Osteocyte (in vitro differentiated cells): ENCODE data around the gene KCNT1. TPM values are rescaled to one million over a fixed set of nuclear protein-coding genes. Genes with fewer than 3 reads are reported as not detected.

Experiments used
- DNase-seq: peaks from one replicate; pipeline ENCODE4 v3.0.0; 2021; ENCODE audit warnings: mixed read lengths; ENCODE audit not compliant: unreplicated experiment; ENCODE audit errors: extremely low spot score
- H3K27ac Mint-ChIP-seq: one replicate; pipeline ENCODE4 v1.8.0; 2021; ENCODE audit warnings: mild to moderate bottlenecking, mixed read lengths; ENCODE audit not compliant: unreplicated experiment
- H3K27me3 Mint-ChIP-seq: one replicate; pipeline ENCODE4 v1.8.0; 2021; ENCODE audit warnings: mixed read lengths; ENCODE audit not compliant: unreplicated experiment
- H3K36me3 Mint-ChIP-seq: one replicate; pipeline ENCODE4 v1.8.0; 2021; ENCODE audit warnings: mixed read lengths; ENCODE audit not compliant: unreplicated experiment
- H3K4me1 Mint-ChIP-seq: one replicate; pipeline ENCODE4 v1.8.0; 2021; ENCODE audit warnings: mixed read lengths; ENCODE audit not compliant: unreplicated experiment
- H3K4me3 Mint-ChIP-seq: one replicate; pipeline ENCODE4 v1.8.0; 2021; ENCODE audit warnings: mild to moderate bottlenecking, moderate library complexity, mixed read lengths; ENCODE audit not compliant: unreplicated experiment
- H3K9me3 Mint-ChIP-seq: one replicate; pipeline ENCODE4 v1.8.0; 2021; ENCODE audit warnings: mixed read lengths; ENCODE audit not compliant: unreplicated experiment
- CTCF ChIP-seq: fragments of 200-600 bp; sonication (generic); IDR thresholded peaks from 2 replicates; pipeline ENCODE4 v1.5.0; 2021; ENCODE audit warnings: antibody characterized with exemption, mild to moderate bottlenecking, moderate library complexity
- total RNA-seq: library from RNA; stranded (reverse); gene quantifications from 2 replicates; pipeline ENCODE4 v1.2.1, GENCODE V29; 2021

The KCNT1 gene
- total RNA-seq, 1 donor from 2014 or later, result not detected

DNA sequence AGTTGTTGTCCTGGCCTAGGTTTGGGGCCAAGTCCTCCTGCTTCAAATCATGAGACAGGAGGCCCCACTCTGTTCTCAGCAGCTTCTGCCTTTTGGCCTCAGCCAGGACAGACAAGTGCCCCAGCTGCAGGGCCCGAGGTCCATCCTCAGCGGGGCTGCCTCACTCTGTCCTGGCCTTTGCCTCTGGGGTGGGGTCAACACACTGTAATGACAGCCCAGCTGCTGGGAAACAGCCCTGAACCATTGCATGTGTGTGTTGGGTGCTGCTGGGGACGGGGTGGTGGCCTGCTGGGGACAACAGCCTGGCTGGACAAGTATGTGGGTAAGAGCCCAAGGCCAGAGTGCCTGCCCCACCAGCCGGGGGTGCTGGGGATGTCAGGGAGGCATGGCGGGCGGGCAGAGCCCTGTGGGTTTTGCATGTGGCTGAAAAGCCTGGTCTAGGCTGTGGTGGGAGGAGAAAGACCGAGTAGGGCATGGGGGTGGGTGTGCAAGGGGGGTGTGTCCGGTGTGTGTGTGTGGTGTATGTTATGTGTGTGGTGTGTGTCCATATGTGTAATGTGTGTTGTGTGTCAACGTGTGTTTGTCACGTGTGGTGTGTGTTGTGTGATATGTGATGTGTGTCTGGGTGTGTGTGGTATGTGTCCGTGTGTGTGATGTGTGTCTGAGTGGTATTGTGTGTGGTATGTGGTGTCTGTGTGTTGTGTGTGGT, 71.7 kb downstream of the KCNT1 start:
- Mint-ChIP-seq H3K9me3 (no peaks in the 10 kb centered on the region), H3K27ac (no peak overlapping the region), H3K27me3 (no peaks in the 10 kb centered on the region), H3K4me3 (no peak overlapping the region), H3K36me3 (no peaks in the 10 kb centered on the region), H3K4me1 (no peaks in the 10 kb centered on the region)
- no peak for TF ChIP-seq CTCF
- no peak for DNase-seq

DNA sequence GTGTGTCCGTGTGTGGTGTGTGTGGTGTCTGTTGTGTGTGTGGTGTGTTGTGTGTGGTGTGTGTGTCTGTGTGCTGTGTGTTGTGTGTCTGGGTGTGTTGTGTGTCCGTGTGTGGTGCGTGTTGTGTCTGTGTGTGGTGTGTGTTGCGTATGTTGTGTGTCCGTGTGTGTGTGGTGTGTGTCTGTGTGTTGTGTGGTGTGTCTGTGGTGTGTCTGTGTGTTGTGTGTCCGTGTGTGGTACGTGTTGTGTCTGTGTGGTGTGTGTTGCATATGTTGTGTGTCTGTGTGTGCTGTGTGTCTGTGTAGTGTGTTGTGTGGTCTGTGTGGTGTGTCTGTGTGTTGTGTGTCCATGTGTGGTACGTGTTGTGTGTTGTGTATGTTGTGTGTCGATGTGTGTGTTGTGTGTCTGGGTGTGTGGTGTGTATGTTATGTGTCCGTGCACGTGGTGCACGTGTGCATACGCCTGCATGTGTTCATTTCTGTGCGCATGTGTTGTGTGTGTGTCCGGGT, 72.3 kb downstream of the KCNT1 start:
- Mint-ChIP-seq H3K4me1 (no peaks in the 10 kb centered on the region), H3K36me3 (no peaks in the 10 kb centered on the region), H3K27me3 (no peaks in the 10 kb centered on the region), H3K9me3 (no peaks in the 10 kb centered on the region), H3K4me3 (no peak overlapping the region), H3K27ac (no peak overlapping the region)
- no peak for TF ChIP-seq CTCF
- DNase-seq, result no peak

DNA sequence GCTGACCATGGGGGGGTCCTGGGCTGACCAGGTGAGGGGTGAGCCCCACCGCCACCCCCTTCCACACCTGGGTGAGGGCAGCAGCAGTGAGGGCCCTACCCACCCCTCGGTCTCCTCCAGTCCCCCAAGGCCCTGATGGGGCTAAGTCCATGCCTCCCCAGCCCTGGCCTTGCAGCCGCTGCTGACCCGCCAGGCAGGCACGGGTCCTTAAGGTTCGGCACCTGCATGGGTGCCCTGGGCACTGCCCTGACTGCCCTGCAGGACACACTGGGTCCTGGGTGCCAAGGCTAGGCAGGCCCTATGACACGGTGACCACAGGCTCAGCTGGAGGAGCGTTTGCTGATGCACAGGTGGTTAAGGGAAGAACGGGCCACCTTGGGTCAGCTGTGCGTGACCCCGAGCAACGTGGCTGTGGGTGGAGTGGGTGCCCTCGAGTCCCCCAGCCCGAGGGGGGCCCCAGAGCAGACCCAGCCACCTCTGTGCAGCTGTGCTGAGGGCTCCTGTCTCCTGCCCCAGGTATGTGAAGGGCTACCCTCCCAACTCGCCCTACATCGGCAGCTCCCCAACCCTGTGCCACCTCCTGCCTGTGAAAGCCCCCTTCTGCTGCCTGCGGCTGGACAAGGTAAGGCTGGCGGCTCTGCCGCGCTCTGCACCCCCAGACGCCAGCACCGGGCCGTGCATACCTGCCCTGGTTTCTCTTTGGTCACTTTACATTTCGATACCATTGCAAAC, 73.0 kb downstream of the KCNT1 start:
- H3K9me3 Mint-ChIP-seq, result no peaks in the 10 kb centered on the region

DNA sequence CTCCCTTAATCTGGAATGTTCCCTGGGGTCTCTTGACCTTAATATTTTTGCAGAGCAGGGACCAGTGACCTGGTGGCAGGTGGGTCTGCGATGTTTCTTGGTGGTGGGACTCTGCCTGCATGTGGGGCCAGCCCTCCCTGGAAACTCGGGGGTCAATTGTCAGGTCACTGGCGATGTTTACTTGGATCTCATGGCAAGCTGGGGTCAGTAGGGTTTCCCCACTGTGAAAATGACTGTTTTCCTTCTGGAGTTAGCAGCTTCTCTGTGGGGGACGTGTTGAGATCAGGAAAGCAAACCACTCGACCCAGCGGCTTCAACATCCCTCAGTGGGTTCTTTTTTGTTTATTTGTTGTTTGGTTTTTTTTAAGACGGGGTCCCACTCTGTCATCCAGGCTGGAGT, 73.9 kb downstream of the KCNT1 start:
- H3K4me1 Mint-ChIP-seq, result no peaks in the 10 kb centered on the region
- no peak for TF ChIP-seq CTCF

More for the DNA sequence above, 73.0 kb downstream of the KCNT1 start:
- DNase-seq, result no peak
- no peaks in the 10 kb centered on the region for H3K36me3 Mint-ChIP-seq
- no peak overlapping the region for H3K4me3 Mint-ChIP-seq
- H3K27ac Mint-ChIP-seq, result no peak overlapping the region
- no peak for TF ChIP-seq CTCF
- H3K4me1 Mint-ChIP-seq, result no peaks in the 10 kb centered on the region
- H3K27me3 Mint-ChIP-seq, result no peaks in the 10 kb centered on the region

DNA sequence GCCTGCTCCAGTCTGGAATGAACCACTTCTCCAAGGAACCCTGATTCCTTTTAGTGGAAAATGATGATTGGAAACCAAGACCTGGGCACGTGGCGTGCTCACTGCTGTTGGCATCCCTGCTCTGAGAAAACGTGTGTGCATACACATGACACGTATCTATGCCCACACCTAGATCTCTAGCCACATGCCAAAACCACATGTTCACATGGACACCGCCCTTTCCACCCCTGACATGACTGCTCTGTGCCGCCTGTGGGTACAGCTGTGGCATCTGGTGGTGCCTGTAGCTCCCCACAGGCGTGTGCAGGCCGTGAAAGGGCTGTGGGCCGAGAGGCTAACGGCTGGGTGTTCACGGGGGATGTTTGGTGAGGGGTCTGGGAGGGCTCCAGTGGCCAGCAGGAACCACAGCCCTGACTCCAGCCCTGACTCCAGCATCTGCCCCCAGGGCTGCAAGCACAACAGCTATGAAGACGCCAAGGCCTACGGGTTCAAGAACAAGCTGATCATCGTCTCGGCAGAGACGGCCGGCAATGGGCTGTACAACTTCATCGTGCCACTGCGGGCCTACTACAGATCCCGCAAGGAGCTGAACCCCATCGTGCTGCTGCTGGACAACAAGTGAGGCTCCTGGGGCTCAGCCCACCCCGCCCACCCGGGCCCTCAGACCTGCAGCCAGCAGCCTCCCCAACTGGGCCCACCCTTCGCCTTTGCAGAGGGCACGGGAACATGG, 75.1 kb downstream of the KCNT1 start:
- no peak overlapping the region for H3K4me3 Mint-ChIP-seq
- no peak for DNase-seq
- no peaks in the 10 kb centered on the region for H3K36me3 Mint-ChIP-seq
- H3K9me3 Mint-ChIP-seq, result no peaks in the 10 kb centered on the region
- no peaks in the 10 kb centered on the region for H3K4me1 Mint-ChIP-seq
- no peak for TF ChIP-seq CTCF
- H3K27me3 Mint-ChIP-seq, result no peaks in the 10 kb centered on the region
- H3K27ac Mint-ChIP-seq, result no peak overlapping the region

More for the DNA sequence above, 73.9 kb downstream of the KCNT1 start:
- no peak overlapping the region for H3K4me3 Mint-ChIP-seq
- DNase-seq, result no peak
- no peaks in the 10 kb centered on the region for H3K9me3 Mint-ChIP-seq
- no peaks in the 10 kb centered on the region for H3K27me3 Mint-ChIP-seq
- no peak overlapping the region for H3K27ac Mint-ChIP-seq
- no peaks in the 10 kb centered on the region for H3K36me3 Mint-ChIP-seq
